Activated CD4-positive, alpha-beta T cell treated with anti-CD3 and anti-CD28 coated beads, Interleukin-10, Interleukin-2, amounts not matched to agents 100 ng/mL and 50 ng/mL, durations not matched to agents 16 hours and 8 hours (primary cell): Measurements from ENCODE around the gene BRINP3.

ENCODE experiments used
- DNase-seq: peaks from one replicate; pipeline ENCODE4 v3.0.0-alpha.2; 2020

BRINP3 gene

GRCh38 chr1:190303501-190303900 lies 174.2 kb downstream of the BRINP3 start:
- no peak for DNase-seq

GRCh38 chr1:190296453-190296852 lies 181.2 kb downstream of the BRINP3 start:
- no peak for DNase-seq

GRCh38 chr1:190289897-190290296 lies 187.8 kb downstream of the BRINP3 start:
- no peak for DNase-seq

- no peak for DNase-seq
Observed at GRCh38 chr1:190286111-190286510, 191.6 kb downstream of the BRINP3 start.

- DNase-seq, result no peak
Observed at GRCh38 chr1:190277107-190277506, 200.6 kb downstream of the BRINP3 start.

- no peak for DNase-seq
Observed at GRCh38 chr1:190274721-190275120, 202.9 kb downstream of the BRINP3 start.

GRCh38 chr1:190273161-190273560 lies 204.5 kb downstream of the BRINP3 start:
- no peak for DNase-seq

GRCh38 chr1:190262538-190262937 lies 215.1 kb downstream of the BRINP3 start:
- DNase-seq, result no peak

- no peak for DNase-seq
Observed at GRCh38 chr1:190259424-190259823, 218.2 kb downstream of the BRINP3 start.

GRCh38 chr1:190258003-190258402 lies 219.7 kb downstream of the BRINP3 start:
- no peak for DNase-seq

GRCh38 chr1:190252046-190252445 lies 225.6 kb downstream of the BRINP3 start:
- DNase-seq, result no peak

GRCh38 chr1:190250368-190250767 lies 227.3 kb downstream of the BRINP3 start:
- DNase-seq, result no peak

GRCh38 chr1:190244406-190244805 lies 233.3 kb downstream of the BRINP3 start:
- no peak for DNase-seq

- no peak for DNase-seq
Observed at GRCh38 chr1:190243056-190243455, 234.6 kb downstream of the BRINP3 start.

- no peak for DNase-seq
Observed at GRCh38 chr1:190226006-190226405, 251.7 kb downstream of the BRINP3 start.

GRCh38 chr1:190212450-190212849 lies 265.2 kb downstream of the BRINP3 start:
- no peak for DNase-seq

GRCh38 chr1:190207733-190208132 lies 269.9 kb downstream of the BRINP3 start:
- no peak for DNase-seq

- DNase-seq, result no peak
Observed at GRCh38 chr1:190205713-190206112, 272.0 kb downstream of the BRINP3 start.

- no peak for DNase-seq
Observed at GRCh38 chr1:190196020-190196419, 281.6 kb downstream of the BRINP3 start.

- no peak for DNase-seq
Observed at GRCh38 chr1:190193508-190194115, 284.1 kb downstream of the BRINP3 start.

GRCh38 chr1:190192627-190193026 lies 285.0 kb downstream of the BRINP3 start:
- DNase-seq, result no peak

GRCh38 chr1:190183588-190183987 lies 294.1 kb downstream of the BRINP3 start:
- DNase-seq, result no peak

- DNase-seq, result no peak
Observed at GRCh38 chr1:190179817-190180216, 297.8 kb downstream of the BRINP3 start.

- DNase-seq, result no peak
Observed at GRCh38 chr1:190178827-190179226, 298.8 kb downstream of the BRINP3 start.

- DNase-seq, result no peak
Observed at GRCh38 chr1:190177555-190177954, 300.1 kb downstream of the BRINP3 start.

GRCh38 chr1:190176776-190177175 lies 300.9 kb downstream of the BRINP3 start:
- no peak for DNase-seq
